GM06990 (cell line): ENCODE results near the gene AGXT.

Experiments used
- DNase-seq: peaks from one replicate; pipeline ENCODE4 v3.0.0-alpha.2; 2011; ENCODE audit not compliant: insufficient read length; ENCODE audit errors: extremely low read depth
- H3K27me3 ChIP-seq: replicated peaks from 2 replicates; pipeline ENCODE4 v1.6.0; 2011; ENCODE audit warnings: low read length; ENCODE audit not compliant: control insufficient read depth, insufficient read depth
- H3K36me3 ChIP-seq: 2 replicates; pipeline ENCODE4 v1.5.1; 2011; ENCODE audit warnings: low read length; ENCODE audit not compliant: control insufficient read depth, insufficient read depth
- H3K4me3 ChIP-seq: replicated peaks from 2 replicates; pipeline ENCODE4 v1.5.1; 2011; ENCODE audit warnings: low read depth, mild to moderate bottlenecking, control low read depth, low read length
- CTCF ChIP-seq: IDR thresholded peaks from 2 replicates; pipeline ENCODE4 v1.5.1; 2011; ENCODE audit warnings: low read length, control low read depth, mild to moderate bottlenecking, inconsistent platforms; ENCODE audit not compliant: insufficient read depth, poor library complexity, severe bottlenecking

AGXT gene

GRCh38 chr2:240917684-240918257 lies 49.1 kb downstream of the AGXT start:
- TF ChIP-seq CTCF, result no peak
- H3K36me3 ChIP-seq, result no peaks in the 10 kb centered on the region
- no peak overlapping the region for H3K4me3 ChIP-seq
- no peak for DNase-seq
- H3K27me3 ChIP-seq, result peaks cover 1% of the 10 kb centered on the region; the same call in 1 of the 2 replicates

GRCh38 chr2:240918258-240919091 lies 49.9 kb downstream of the AGXT start:
- H3K36me3 ChIP-seq, result no peaks in the 10 kb centered on the region
- H3K27me3 ChIP-seq, result no peaks in the 10 kb centered on the region; the same call in 1 of the 2 replicates
- TF ChIP-seq CTCF, result no peak
- no peak overlapping the region for H3K4me3 ChIP-seq
- DNase-seq, result no peak

- TF ChIP-seq CTCF, result no peak
- no peaks in the 10 kb centered on the region for H3K36me3 ChIP-seq
- H3K4me3 ChIP-seq, result no peak overlapping the region
- H3K27me3 ChIP-seq, result no peaks in the 10 kb centered on the region; the same call in 1 of the 2 replicates
- no peak for DNase-seq
Observed at GRCh38 chr2:240919161-240919781, 50.6 kb downstream of the AGXT start.

- no peaks in the 10 kb centered on the region for H3K36me3 ChIP-seq
- H3K27me3 ChIP-seq, result no peaks in the 10 kb centered on the region; the same call in 1 of the 2 replicates
- no peak for DNase-seq
- no peak overlapping the region for H3K4me3 ChIP-seq
- TF ChIP-seq CTCF, result no peak
Observed at GRCh38 chr2:240919786-240920782, 51.5 kb downstream of the AGXT start.

- DNase-seq, result no peak
- H3K27me3 ChIP-seq, result no peaks in the 10 kb centered on the region; the same call in 1 of the 2 replicates
- no peaks in the 10 kb centered on the region for H3K36me3 ChIP-seq
- H3K4me3 ChIP-seq, result no peak overlapping the region
- no peak for TF ChIP-seq CTCF
Observed at GRCh38 chr2:240920783-240921231, 52.2 kb downstream of the AGXT start.
